SIG-M5 (cell line): ENCODE data around the gene FBLN5.

ENCODE experiments used
- DNase-seq: peaks from one replicate; lab custom pipeline; 2025; lab: John Stamatoyannopoulos, UW

Gene FBLN5

DNA sequence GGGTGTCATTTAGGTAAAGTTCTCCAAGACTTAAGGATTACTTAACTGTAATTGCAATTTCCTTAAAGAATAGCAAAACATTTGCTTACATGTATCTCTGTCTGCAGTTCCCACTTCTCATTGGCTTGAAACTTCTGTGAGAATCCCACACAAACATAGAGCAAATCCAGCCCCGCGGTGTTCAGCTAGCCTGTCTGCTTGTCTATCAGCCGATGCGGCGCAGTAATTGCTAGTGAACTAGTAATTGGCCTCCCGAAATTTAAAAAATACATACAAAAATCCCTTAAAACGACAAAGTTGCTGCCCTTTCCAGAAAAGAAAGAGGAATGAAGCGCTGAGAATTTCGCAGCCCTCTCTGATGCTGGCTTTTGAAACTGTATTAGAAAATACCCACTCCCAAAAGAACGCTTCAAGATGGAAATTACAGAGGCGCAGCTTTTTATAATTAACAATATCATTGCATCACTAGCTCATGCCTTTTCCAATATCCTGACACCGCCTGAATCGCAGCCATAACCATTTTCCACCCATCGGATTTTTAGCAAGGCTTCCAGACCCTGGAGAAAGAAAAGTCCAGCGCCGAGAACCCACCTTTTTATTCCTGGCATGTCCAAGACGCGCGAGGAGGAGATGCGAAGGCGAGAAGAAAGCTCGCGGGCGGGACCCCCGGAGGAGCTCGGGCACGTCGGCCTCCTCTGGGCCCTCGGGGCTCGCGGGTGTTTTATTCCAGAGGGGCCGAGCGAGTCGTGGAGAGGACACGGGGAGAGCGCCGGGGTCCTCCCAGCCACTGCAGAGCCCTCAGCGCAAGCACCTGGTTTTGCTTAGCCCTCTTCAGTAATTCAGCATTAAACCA lies 646 bp downstream of the FBLN5 start:
- no peak for DNase-seq

- DNase-seq = no peak
Measured at GRCh38 chr14:91945751-91946621, 1.5 kb downstream of the FBLN5 start.

- DNase-seq = no peak
Measured at GRCh38 chr14:91942946-91943345, 4.5 kb downstream of the FBLN5 start.

GRCh38 chr14:91942128-91942527 lies 5.4 kb downstream of the FBLN5 start:
- DNase-seq = no peak

GRCh38 chr14:91940209-91940608 lies 7.3 kb downstream of the FBLN5 start:
- no peak for DNase-seq

DNA sequence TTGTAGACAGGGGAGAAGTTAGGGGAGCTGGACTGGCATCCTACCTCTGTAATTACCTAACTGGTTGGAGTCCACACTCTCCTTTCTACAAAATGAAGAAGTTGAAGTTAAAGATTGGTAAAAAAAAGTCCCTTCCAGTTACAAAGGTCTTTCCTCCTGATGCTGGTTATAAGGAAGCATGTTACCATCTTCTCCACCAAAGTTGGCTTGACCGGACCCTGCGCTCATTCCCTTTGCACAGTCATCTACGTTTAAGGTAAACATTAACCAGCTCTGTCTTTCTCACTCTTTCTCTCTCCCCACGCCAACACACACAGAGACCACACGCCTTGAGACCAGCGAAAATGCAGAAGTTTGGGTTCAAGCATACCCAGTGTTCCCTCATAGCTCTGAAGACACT lies 11.9 kb downstream of the FBLN5 start:
- no peak for DNase-seq

DNA sequence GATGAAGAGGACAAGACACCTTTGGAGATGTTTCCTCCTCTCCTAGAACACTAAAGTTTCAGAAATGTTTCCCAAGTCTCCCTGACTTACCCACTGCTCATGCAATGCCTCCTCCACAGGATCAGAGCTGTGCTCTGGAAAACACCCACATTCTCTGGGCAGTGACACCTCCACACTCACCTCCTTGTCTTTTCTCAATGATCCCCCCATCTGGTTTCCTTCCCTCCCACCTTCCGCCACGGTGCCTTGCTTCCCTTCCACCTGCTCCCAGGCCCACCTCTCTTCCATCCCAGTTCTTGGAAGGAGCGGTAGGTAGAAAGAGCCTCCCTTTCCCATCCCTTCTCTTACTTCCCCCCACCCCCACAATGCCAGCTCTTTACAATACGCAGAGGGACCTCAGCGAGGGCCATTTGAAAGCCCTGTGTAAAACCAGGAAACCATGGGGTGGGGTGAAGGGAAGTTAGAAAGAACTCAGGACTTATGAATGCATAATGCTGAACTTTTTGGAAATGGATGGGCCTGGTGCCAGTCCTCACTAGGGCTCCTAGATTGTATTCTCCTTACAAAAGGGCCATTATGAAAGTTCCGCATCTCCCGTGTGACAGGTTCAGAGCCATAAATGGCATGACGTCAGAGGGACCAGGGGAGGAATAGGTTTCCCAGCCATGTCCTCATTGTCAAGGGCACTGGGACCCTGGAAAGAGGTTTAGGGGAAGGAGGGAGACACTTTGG lies 12.8 kb downstream of the FBLN5 start:
- DNase-seq = no peak

- DNase-seq = no peak
Measured at GRCh38 chr14:91931478-91932088, 15.9 kb downstream of the FBLN5 start.

- DNase-seq = no peak
Measured at GRCh38 chr14:91929700-91930099, 17.8 kb downstream of the FBLN5 start.

- DNase-seq = no peak
Measured at GRCh38 chr14:91927800-91928199, 19.7 kb downstream of the FBLN5 start.

DNA sequence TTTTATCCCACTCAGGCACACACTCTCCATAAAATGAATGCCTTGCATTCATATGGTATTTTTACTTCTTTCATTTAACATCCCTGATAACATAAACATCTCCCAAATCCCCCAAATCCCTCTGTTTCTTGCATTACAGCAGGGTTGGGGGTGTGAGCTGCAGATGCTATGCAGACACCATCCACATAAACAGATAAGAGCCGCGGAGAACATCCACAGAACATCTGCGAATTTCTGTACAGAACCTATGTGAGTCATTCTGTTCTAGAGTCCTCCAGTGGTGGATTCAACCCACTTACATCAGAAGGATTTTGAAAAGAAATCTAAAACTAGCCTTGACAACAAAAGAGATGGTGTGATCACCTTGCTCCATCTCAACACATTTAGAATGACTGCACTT lies 20.3 kb downstream of the FBLN5 start:
- no peak for DNase-seq

GRCh38 chr14:91926131-91926890 lies 21.2 kb downstream of the FBLN5 start:
- no peak for DNase-seq

DNA sequence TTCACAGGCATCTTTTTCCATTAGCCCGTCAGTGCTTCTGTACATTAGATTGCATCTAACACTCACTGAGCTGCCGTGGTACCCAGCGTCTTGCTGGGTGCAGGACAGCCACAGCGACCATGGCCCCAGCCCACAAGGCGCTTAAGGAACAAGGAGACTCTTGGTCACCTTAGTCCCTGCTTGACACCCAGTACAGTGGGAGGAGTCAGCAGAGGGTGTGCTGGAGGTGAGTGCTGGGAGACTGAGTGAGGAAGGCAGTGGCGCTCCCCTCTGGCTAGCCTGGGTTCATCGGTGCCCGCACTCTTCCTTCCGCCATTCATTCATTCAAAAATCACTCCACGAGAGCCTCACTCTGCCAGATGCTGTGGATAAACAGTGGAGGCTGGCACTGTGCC lies 21.8 kb downstream of the FBLN5 start:
- no peak for DNase-seq

GRCh38 chr14:91925001-91925726 lies 22.3 kb downstream of the FBLN5 start:
- no peak for DNase-seq

- no peak for DNase-seq
Measured at GRCh38 chr14:91920526-91920925, 27.0 kb downstream of the FBLN5 start.

DNA sequence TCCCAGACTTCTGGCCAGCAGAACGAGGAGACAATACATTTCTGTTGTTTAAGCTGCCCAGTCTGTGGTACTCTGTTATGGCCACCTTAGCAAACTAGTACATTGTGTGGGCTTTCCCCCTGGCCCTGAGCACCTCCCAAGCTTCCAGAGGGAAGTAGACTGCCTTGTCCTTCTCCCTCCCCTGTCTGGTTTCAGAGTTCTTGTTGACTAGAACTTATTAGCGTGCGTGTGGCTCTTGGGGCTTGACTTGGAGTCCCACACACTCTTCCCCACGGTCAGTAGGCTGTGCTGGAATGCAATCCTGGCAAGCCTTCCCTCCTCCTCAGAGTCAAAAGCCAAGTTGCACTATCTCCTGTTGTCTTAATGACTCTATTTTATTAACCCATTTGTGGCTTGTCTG lies 27.7 kb downstream of the FBLN5 start:
- no peak for DNase-seq

- no peak for DNase-seq
Measured at GRCh38 chr14:91918186-91918883, 29.2 kb downstream of the FBLN5 start.

DNA sequence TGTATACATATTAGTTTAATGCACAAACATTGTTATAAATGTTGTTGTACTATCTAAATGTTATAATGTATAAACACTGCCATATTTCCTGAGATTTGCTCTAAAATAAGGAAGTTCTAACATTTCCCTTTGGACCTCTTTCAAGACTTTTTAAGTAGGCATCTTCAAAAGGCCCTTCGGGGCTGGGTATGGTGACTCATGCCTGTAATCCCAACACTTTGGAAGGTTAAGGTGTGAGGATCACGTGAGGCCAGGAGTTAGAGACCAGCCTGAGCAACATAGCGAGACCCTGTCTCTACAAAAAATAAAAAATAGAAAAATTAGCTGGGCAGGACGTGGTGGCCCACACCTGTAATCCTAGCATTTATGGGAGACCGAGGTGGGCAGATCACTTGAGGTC lies 35.5 kb downstream of the FBLN5 start:
- no peak for DNase-seq

- no peak for DNase-seq
Measured at GRCh38 chr14:91911474-91912032, 35.9 kb downstream of the FBLN5 start.

DNA sequence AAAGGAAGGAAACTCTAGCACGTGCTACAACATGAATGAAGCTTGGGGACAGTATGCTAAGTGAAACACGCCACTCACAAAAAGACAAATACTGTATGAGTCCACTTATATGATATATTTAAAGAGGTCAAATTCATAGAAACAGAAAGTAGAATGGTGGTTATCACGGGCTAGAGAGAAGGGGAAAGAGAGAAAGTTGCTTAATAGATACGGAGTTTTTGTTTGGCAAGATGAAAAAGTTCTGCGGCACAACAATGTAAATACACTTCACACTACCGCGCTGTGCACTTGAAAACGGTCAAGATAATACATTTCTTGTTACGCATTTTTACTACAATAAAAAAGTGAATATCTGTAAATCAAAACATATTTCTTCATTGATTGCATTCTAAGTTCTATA lies 37.3 kb downstream of the FBLN5 start:
- DNase-seq = no peak
